T-cell (primary cell): ENCODE results near the gene LRGUK. TPM values are rescaled to one million over a fixed set of nuclear protein-coding genes. Genes with fewer than 3 reads are reported as not detected.

Experiments used
- ATAC-seq, 4 experiments: fragments of 200-7000 bp in 3 of 4; fragments of 150-1000 bp in 1 of 4; cut with Tn5 transposase; replicated peaks in 1 of 4; 1 replicate in 3 of 4; 2 replicates in 1 of 4; pipeline ENCODE4 v1.10.0; 2021; ENCODE audit warnings: moderate library complexity in 3 of 4, mild to moderate bottlenecking in 2 of 4, moderate number of reproducible peaks in 1 of 4
- CTCF ChIA-PET, 2 donors: fragments of 300-600 bp; sonication (Branson Sonifier 250); formaldehyde crosslinking; loops; one replicate each; lab custom pipeline; 2022; ENCODE audit warnings: antibody characterized with exemption in 2 of 2; lab: Charles Lee
- POLR2A ChIA-PET, 2 donors: fragments of 300-600 bp; sonication (Branson Sonifier 250); formaldehyde crosslinking; loops; one replicate each; lab custom pipeline; 2022; ENCODE audit warnings: antibody characterized with exemption in 2 of 2; lab: Charles Lee
- DNase-seq, 35 experiments: peaks; one replicate each; pipeline versions ENCODE4 v3.0.0 to v3.0.0-alpha.2; 2013 to 2023
- H3K27ac ChIP-seq: one replicate; pipeline ENCODE4 v1.5.1; 2013; ENCODE audit warnings: low read length
- H3K27me3 ChIP-seq, 2 experiments: replicated peaks in 1 of 2; 1 replicate in 1 of 2; 2 replicates in 1 of 2; pipeline versions ENCODE4 v1.6.1 to v1.7.0; 2013; ENCODE audit warnings: low read length in 1 of 2, mixed read lengths in 1 of 2; ENCODE audit not compliant: control insufficient read depth in 2 of 2, insufficient read depth in 2 of 2; ENCODE audit errors: extremely low read depth in 1 of 2
- H3K36me3 ChIP-seq, 2 donors: 1 replicate in 1 of 2; 2 replicates in 1 of 2; pipeline versions ENCODE4 v1.6.1 to v1.7.0; 2013; ENCODE audit warnings: low read length in 1 of 2; ENCODE audit not compliant: control insufficient read depth in 2 of 2, insufficient read depth in 1 of 2; ENCODE audit errors: extremely low read depth in 1 of 2
- H3K4me1 ChIP-seq, 2 experiments: 1 replicate in 1 of 2; 2 replicates in 1 of 2; pipeline versions ENCODE4 v1.6.1 to v1.7.0; 2013; ENCODE audit warnings: low read length in 2 of 2, mixed read lengths in 1 of 2; ENCODE audit not compliant: insufficient read depth in 2 of 2, control insufficient read depth in 1 of 2; ENCODE audit errors: extremely low read depth in 1 of 2
- H3K4me3 ChIP-seq, 2 donors: 1 replicate in 1 of 2; 2 replicates in 1 of 2; pipeline versions ENCODE4 v1.5.1 to v1.7.0; 2013; ENCODE audit warnings: mild to moderate bottlenecking in 2 of 2, low read length in 1 of 2, moderate library complexity in 1 of 2; ENCODE audit not compliant: control insufficient read depth in 1 of 2; ENCODE audit errors: extremely low read depth in 1 of 2
- H3K9me3 ChIP-seq: 2 replicates; pipeline ENCODE4 v1.7.0; 2013
- H3K27ac Mint-ChIP-seq, 2 donors: one replicate each; pipeline ENCODE4 v1.8.0; 2020 to 2021; ENCODE audit warnings: mild to moderate bottlenecking in 2 of 2, mixed read lengths in 2 of 2
- H3K27me3 Mint-ChIP-seq, 2 donors: one replicate each; pipeline ENCODE4 v1.8.0; 2021 to 2022; ENCODE audit warnings: mixed read lengths in 2 of 2
- H3K36me3 Mint-ChIP-seq: one replicate; pipeline ENCODE4 v1.8.0; 2021; ENCODE audit warnings: mixed read lengths
- H3K4me1 Mint-ChIP-seq, 3 donors: one replicate each; pipeline ENCODE4 v1.8.0; 2020 to 2022; ENCODE audit warnings: mixed read lengths in 3 of 3, mild to moderate bottlenecking in 1 of 3
- H3K4me3 Mint-ChIP-seq, 3 donors: one replicate each; pipeline ENCODE4 v1.8.0; 2020 to 2022; ENCODE audit warnings: mild to moderate bottlenecking in 3 of 3, mixed read lengths in 3 of 3, moderate library complexity in 3 of 3
- H3K9me3 Mint-ChIP-seq, 3 donors: one replicate each; pipeline ENCODE4 v1.8.0; 2020 to 2022; ENCODE audit warnings: mixed read lengths in 3 of 3
- WGBS: methylation state at CpG from one replicate; pipeline ENCODE4 v1.1.5; 2013; ENCODE audit warnings: missing lambda C conversion rate; ENCODE audit not compliant: insufficient coverage; 5-methylcytosine and 5-hydroxymethylcytosine counted together
- total RNA-seq, 35 experiments: library from RNA in 6 of 35; stranded (reverse) in 6 of 35; fragments of 120-200 nt in 1 of 35; gene quantifications; one replicate each; pipeline versions ENCODE4 v1.2.1 to v1.2.4 and lab custom pipeline; 2013 to 2026

LRGUK gene
- total RNA-seq, 5 donors from 2014 or later (not counting 1 experiment from before 2014, with no cell fraction given): 0.09 to 0.51 (median 0.22) TPM

DNA sequence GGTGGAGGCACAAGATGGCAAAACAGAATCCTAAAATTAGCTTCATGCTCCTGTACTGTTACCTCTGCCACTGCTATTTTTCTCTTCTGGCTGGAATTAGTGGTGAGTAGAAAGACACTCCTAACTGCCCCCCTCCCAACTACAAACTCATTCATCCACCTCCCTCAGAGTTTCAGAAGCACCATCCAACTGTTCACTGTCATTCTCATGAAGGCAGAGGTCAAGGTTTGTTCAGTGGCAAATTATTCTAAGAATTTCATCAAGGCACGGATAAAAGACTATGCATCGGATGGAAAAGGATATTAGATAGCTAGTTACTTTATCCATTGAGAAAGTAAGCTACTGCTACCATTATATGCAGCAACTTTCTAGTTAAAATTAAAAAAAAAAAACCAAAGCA, 59.7 kb downstream of the LRGUK start:
- no peaks in the 10 kb centered on the region for H3K36me3 ChIP-seq
- no peak overlapping the region for H3K4me3 ChIP-seq
- no peak for ATAC-seq
- CTCF ChIA-PET: no interaction called here
- Mint-ChIP-seq H3K36me3 (no peaks in the 10 kb centered on the region), H3K27me3 (peaks cover 0 to 2% of the 10 kb centered on the region in 2 donors), H3K4me1 (no peaks in the 10 kb centered on the region), H3K9me3 (no peaks in the 10 kb centered on the region), H3K27ac (no peak overlapping the region), H3K4me3 (no peak overlapping the region)
- POLR2A ChIA-PET: no interaction called here
- no CpG with 5 or more reads among the region's 2 CpGs for WGBS
- DNase-seq: no peak
- H3K27me3 ChIP-seq: peaks cover 0 to 5% of the 10 kb centered on the region in 2 experiments
- H3K27ac ChIP-seq: no peak overlapping the region
- H3K4me1 ChIP-seq: no peaks in the 10 kb centered on the region
- H3K9me3 ChIP-seq: no peaks in the 10 kb centered on the region

DNA sequence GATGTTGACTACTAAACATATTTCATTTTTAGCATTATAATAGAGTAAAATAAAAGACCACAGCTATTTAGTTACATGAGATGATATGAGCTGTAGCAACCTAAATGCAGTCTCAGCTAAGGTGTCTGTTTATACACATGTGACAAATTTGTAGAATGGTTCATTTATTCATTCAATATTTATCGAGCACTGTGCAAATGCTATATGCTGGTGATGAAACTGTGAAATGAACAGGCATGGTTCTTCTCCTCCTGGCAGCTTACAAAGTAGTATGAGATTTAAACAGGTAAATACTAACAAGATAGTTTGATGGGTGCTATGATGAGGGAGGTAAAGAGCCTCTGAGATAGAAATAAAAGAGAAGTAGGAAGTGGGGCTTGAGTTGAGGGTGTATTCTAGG, 60.8 kb downstream of the LRGUK start:
- no peak overlapping the region for H3K4me3 Mint-ChIP-seq
- Histone ChIP-seq H3K27ac (no peak overlapping the region), H3K4me1 (no peaks in the 10 kb centered on the region), H3K27me3 (peaks cover 0 to 3% of the 10 kb centered on the region in 2 experiments), H3K9me3 (no peaks in the 10 kb centered on the region), H3K4me3 (no peak overlapping the region), H3K36me3 (no peaks in the 10 kb centered on the region)
- peaks cover 0 to 2% of the 10 kb centered on the region in 2 donors for H3K27me3 Mint-ChIP-seq
- H3K4me1 Mint-ChIP-seq: no peaks in the 10 kb centered on the region
- CTCF ChIA-PET: interaction anchor here in 1 of 2 donors (0.5 kb wide), 1 partner anchor 10 kb away, joined by 5 read pairs; no protein-coding TSS in a partner anchor
- DNase-seq (no peak), ATAC-seq (no peak)
- H3K36me3 Mint-ChIP-seq: no peaks in the 10 kb centered on the region
- POLR2A ChIA-PET: interaction anchor here in 1 of 2 donors (0.6 kb wide), 1 partner anchor 12 kb away, joined by 3 read pairs; no protein-coding TSS in a partner anchor
- no peaks in the 10 kb centered on the region for H3K9me3 Mint-ChIP-seq
- WGBS: no CpG with 5 or more reads among the region's 1 CpG
- H3K27ac Mint-ChIP-seq: no peak overlapping the region

DNA sequence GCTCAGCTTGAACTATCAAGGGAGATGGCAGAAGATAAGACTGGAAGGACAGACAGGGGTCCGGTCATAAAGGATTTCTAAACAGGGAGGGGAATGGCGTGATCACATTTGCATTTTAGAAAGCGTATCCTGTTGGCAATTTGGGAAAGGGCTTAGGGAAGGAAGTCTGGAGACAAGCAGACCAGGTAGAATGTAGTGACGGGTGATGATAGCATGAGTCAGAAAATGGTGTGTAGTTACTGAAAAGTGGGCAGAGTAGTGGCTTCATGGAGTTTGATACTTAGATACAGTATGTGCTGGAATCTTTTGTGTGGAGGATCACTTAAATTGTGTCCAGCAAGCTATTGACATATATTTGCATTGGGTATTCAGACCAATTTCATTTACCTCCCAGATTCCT, 61.2 kb downstream of the LRGUK start:
- 90% methylated on average over 4 of the region's 4 CpGs for WGBS
- CTCF ChIA-PET: no interaction called here

DNA sequence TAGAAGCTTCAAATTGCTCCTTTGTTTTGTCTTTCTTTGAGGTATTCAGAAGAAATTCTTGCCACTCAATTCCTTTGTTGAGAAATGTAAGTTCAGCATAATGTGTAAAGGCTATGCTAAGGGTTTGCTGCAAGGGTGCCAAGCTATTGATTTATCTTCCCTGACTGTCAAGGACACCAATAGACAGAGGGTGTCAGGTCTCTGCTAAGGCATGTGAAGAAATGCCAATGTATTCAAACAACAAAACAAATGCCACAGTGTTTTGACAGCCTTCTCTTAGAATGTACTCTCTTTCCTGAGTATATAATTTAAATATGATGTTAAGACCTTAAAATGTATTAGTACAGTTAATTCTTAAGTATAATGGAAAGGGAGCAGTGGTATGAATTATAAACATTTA, 62.4 kb downstream of the LRGUK start:
- Histone ChIP-seq H3K27me3 (peaks cover 0 to 2% of the 10 kb centered on the region in 2 experiments), H3K4me1 (no peaks in the 10 kb centered on the region), H3K9me3 (no peaks in the 10 kb centered on the region), H3K36me3 (no peaks in the 10 kb centered on the region), H3K4me3 (no peak overlapping the region), H3K27ac (no peak overlapping the region)
- no peak for DNase-seq
- H3K27ac Mint-ChIP-seq: no peak overlapping the region
- no peaks in the 10 kb centered on the region for H3K4me1 Mint-ChIP-seq
- ChIA-PET CTCF (interaction anchor here in 1 of 2 donors (0.5 to 0.6 kb wide), 2 partner anchors 28 to 1890 kb away, joined by 3 to 4 read pairs; no protein-coding TSS in a partner anchor), POLR2A (no interaction called here)
- H3K36me3 Mint-ChIP-seq: no peaks in the 10 kb centered on the region
- no peak for ATAC-seq
- H3K27me3 Mint-ChIP-seq: peaks cover 0 to 2% of the 10 kb centered on the region in 2 donors
- no peak overlapping the region for H3K4me3 Mint-ChIP-seq
- H3K9me3 Mint-ChIP-seq: no peaks in the 10 kb centered on the region

More for the DNA sequence above, 61.2 kb downstream of the LRGUK start:
- H3K27me3 ChIP-seq: peaks cover 0 to 2% of the 10 kb centered on the region in 2 experiments
- ATAC-seq: no peak
- no peaks in the 10 kb centered on the region for H3K9me3 ChIP-seq
- Mint-ChIP-seq H3K4me1 (no peaks in the 10 kb centered on the region), H3K27me3 (peaks cover 0 to 2% of the 10 kb centered on the region in 2 donors), H3K4me3 (no peak overlapping the region), H3K36me3 (no peaks in the 10 kb centered on the region), H3K27ac (no peak overlapping the region), H3K9me3 (no peaks in the 10 kb centered on the region)
- no peak for DNase-seq
- H3K4me3 ChIP-seq: no peak overlapping the region
- POLR2A ChIA-PET: no interaction called here
- H3K27ac ChIP-seq: no peak overlapping the region
- H3K4me1 ChIP-seq: no peaks in the 10 kb centered on the region
- no peaks in the 10 kb centered on the region for H3K36me3 ChIP-seq

DNA sequence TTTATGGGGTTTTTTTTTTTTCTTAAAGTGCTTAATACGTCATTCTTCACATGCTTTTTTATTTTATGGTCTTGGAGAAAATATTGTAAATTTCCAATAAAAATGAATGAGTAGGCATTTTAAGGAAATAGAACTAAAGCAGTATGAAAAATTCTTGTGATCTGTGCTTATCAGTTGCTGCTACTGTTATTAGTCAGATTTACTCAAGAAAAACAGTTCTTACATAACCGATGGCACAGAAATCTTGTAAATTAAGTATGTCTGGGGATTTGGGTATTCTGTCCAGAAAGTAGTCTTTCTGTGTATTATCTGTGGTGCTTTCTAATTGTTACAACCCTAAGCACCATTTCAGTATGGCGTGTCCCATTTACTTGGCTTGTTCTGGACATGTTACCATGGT, 64.7 kb downstream of the LRGUK start:
- Histone ChIP-seq H3K4me3 (no peak overlapping the region), H3K27me3 (no peaks in the 10 kb centered on the region), H3K4me1 (no peaks in the 10 kb centered on the region), H3K9me3 (no peaks in the 10 kb centered on the region), H3K36me3 (no peaks in the 10 kb centered on the region), H3K27ac (no peak overlapping the region)
- Mint-ChIP-seq H3K27me3 (peaks cover 0 to 2% of the 10 kb centered on the region in 2 donors), H3K36me3 (no peaks in the 10 kb centered on the region), H3K9me3 (no peaks in the 10 kb centered on the region), H3K4me1 (no peaks in the 10 kb centered on the region), H3K4me3 (no peak overlapping the region), H3K27ac (no peak overlapping the region)
- DNase-seq: no peak
- ChIA-PET CTCF (no interaction called here), POLR2A (no interaction called here)
- no CpG with 5 or more reads among the region's 3 CpGs for WGBS
- ATAC-seq: no peak

DNA sequence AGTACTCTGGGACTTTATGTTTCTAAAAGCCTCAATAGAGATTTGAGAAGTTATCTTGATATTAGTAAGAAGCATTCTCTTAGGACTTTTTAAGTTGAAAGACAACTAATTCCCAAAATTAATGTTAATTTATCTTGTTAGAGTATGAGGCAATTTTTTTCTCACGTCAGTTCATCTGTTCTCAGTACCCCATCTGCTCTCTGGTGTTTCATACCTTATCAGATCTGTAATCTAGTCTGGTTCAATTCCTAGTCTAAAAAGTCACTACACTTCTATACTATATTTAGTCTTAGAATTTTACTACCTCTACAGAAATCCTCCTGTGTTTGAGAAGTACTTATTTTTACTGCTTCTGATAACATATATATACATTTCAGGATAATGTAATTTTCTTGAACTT, 66.1 kb downstream of the LRGUK start:
- H3K4me3 ChIP-seq: no peak overlapping the region
- H3K27me3 ChIP-seq: no peaks in the 10 kb centered on the region
- Mint-ChIP-seq H3K36me3 (no peaks in the 10 kb centered on the region), H3K9me3 (no peaks in the 10 kb centered on the region), H3K27ac (no peak overlapping the region), H3K4me3 (no peak overlapping the region), H3K4me1 (no peaks in the 10 kb centered on the region), H3K27me3 (peaks cover 0 to 2% of the 10 kb centered on the region in 2 donors)
- ChIA-PET CTCF (no interaction called here), POLR2A (no interaction called here)
- ATAC-seq (no peak), DNase-seq (no peak)
- no CpG with 5 or more reads among the region's 1 CpG for WGBS
- no peaks in the 10 kb centered on the region for H3K4me1 ChIP-seq
- no peaks in the 10 kb centered on the region for H3K9me3 ChIP-seq
- H3K36me3 ChIP-seq: no peaks in the 10 kb centered on the region
- H3K27ac ChIP-seq: no peak overlapping the region

DNA sequence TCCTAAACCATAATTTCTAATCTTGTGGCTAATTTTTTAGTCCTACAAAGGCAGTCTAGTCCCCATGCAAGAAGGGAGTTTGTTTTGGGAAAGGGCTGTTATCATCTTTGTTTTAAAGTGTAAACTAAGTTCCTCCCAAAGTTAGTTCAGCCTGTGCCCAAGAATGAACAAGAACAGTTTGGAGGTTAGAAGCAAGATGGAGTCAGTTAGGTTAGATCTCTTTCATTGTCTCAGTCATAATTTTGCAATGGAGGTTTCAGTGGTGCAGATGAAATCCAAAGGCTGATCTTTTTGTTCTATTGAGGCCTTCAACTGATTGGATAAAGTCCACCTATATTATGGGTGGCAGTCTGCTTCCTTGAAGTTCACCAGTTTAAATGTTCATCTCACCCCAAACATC, 68.1 kb downstream of the LRGUK start:
- POLR2A ChIA-PET: no interaction called here

More for the DNA sequence above, 68.1 kb downstream of the LRGUK start:
- H3K27me3 ChIP-seq: peaks cover 0 to 3% of the 10 kb centered on the region in 2 experiments
- no peak for DNase-seq
- H3K4me3 ChIP-seq: no peak overlapping the region
- H3K36me3 ChIP-seq: no peaks in the 10 kb centered on the region
- no peaks in the 10 kb centered on the region for H3K9me3 ChIP-seq
- no peaks in the 10 kb centered on the region for H3K4me1 ChIP-seq
- no peak overlapping the region for H3K27ac Mint-ChIP-seq
- H3K9me3 Mint-ChIP-seq: no peaks in the 10 kb centered on the region
- H3K27me3 Mint-ChIP-seq: no peaks in the 10 kb centered on the region
- H3K27ac ChIP-seq: no peak overlapping the region
- no peak overlapping the region for H3K4me3 Mint-ChIP-seq
- no peak for ATAC-seq
- H3K4me1 Mint-ChIP-seq: no peaks in the 10 kb centered on the region
- no peaks in the 10 kb centered on the region for H3K36me3 Mint-ChIP-seq
- CTCF ChIA-PET: no interaction called here
